Measurements from ENCODE around the gene SLC37A1. TPM values are rescaled to one million over a fixed set of nuclear protein-coding genes. Genes with fewer than 3 reads are reported as not detected.

SLC37A1 gene
- total RNA-seq, 1 experiment from 2014 or later: 15.0 TPM

- H3K4me1 ChIP-seq (ENCODE audit: control insufficient read depth in 1 of 2, insufficient read depth in 2 of 2, low read length in 2 of 2): peaks cover 3 to 9% of the 10 kb centered on the region in 2 experiments; a peak in 2 of 4 replicates
- ChIA-PET RAD21 (ENCODE audit: low non-redundant PET in 1 of 2, low total read pairs in 2 of 2, uncharacterized antibody in 2 of 2, unreplicated experiment in 2 of 2) (interaction anchor here (0.7 to 1.8 kb wide), 7 partner anchors 61 to 240 kb away, joined by 3 to 5 read pairs (median 4); partner anchors contain the start of gene PDE9A (in 1 of the 2)), CTCF (interaction anchor here (0.8 to 2.3 kb wide), 13 partner anchors 10 to 299 kb away, joined by 3 to 28 read pairs (median 4); partner anchors contain the start of genes NDUFV3 and PDE9A), POLR2A (interaction anchor here (0.6 to 1.1 kb wide), 2 partner anchors 60 to 126 kb away, joined by 4 read pairs; partner anchors contain the start of gene PDE9A)
- H3K4me2 ChIP-seq (ENCODE audit: low read length): peak overlapping the region; percentile 61
- ATAC-seq: peak; percentile 100
- H4K20me1 ChIP-seq (ENCODE audit: insufficient read depth): no peaks in the 10 kb centered on the region
- no peak overlapping the region for H3K4me3 ChIP-seq (replicated peaks in 1 of 2; ENCODE audit: low read depth in 1 of 2, low read length in 2 of 2)
- H3K9me3 ChIP-seq (ENCODE audit: control insufficient read depth in 1 of 2, insufficient read depth in 1 of 2, low read depth in 1 of 2, low read length in 2 of 2): no peaks in the 10 kb centered on the region
- peak overlapping the region; percentile 78 for H2AFZ ChIP-seq (ENCODE audit: low read depth, low read length, poor library complexity, severe bottlenecking)
- H3K9ac ChIP-seq (ENCODE audit: low read length): no peak overlapping the region
- intact Hi-C loops (cut with micrococcal nuclease): loop anchor here (1.0 kb wide), 2 partner anchors 225 to 240 kb away; no protein-coding TSS in a partner anchor
- peak; percentile 67 to 82 (median 75) for TF ChIP-seq CTCF (IDR thresholded peaks at IDR 0.05 in 2 of 3, conservative IDR thresholded peaks at IDR 0.05 in 1 of 3; ENCODE audit: borderline replicate concordance in 1 of 3, insufficient read depth in 1 of 3, low read depth in 2 of 3, low read length in 2 of 3)
- TF ChIP-seq RAD21 (IDR thresholded peaks at IDR 0.05; ENCODE audit: low read depth): peak; percentile 87
- TF ChIP-seq ZFX (IDR thresholded peaks at IDR 0.05): no peak
- TF ChIP-seq EZH2 (IDR thresholded peaks at IDR 0.05): no peak
- no peak overlapping the region for H3K27ac ChIP-seq (ENCODE audit: low read depth, low read length)
- H3K79me2 ChIP-seq (ENCODE audit: insufficient read depth, low read length): no peaks in the 10 kb centered on the region
- no peaks in the 10 kb centered on the region for H3K36me3 ChIP-seq (ENCODE audit: control insufficient read depth in 1 of 2, insufficient read depth in 2 of 2, low read length in 2 of 2)
- H3K9me2 ChIP-seq (ENCODE audit: insufficient read depth): no peaks in the 10 kb centered on the region
- no peaks in the 10 kb centered on the region for H3K27me3 ChIP-seq (ENCODE audit: insufficient read depth, low read length)
- no TSS peak for BruUV-seq (replicated peaks)
- peak; percentile 42 for DNase-seq (ENCODE audit: low read depth, low spot score)
Measured at GRCh38 chr21:42593007-42593814, 79.6 kb downstream of the SLC37A1 start.

All from HCT116 (cell line).